LNCAP (cell line): ENCODE data around the gene COA8.
A peak's percentile ranks its signal among the peaks of the same experiment; 100 is the strongest.

Experiments
- TF ChIP-seq, protein P1 (sequence below): fragments of 450-650 bp; IDR thresholded peaks from 2 replicates; pipeline ENCODE4 v1.5.1; 2017; ENCODE audit warnings: mild to moderate bottlenecking

Gene COA8

DNA sequence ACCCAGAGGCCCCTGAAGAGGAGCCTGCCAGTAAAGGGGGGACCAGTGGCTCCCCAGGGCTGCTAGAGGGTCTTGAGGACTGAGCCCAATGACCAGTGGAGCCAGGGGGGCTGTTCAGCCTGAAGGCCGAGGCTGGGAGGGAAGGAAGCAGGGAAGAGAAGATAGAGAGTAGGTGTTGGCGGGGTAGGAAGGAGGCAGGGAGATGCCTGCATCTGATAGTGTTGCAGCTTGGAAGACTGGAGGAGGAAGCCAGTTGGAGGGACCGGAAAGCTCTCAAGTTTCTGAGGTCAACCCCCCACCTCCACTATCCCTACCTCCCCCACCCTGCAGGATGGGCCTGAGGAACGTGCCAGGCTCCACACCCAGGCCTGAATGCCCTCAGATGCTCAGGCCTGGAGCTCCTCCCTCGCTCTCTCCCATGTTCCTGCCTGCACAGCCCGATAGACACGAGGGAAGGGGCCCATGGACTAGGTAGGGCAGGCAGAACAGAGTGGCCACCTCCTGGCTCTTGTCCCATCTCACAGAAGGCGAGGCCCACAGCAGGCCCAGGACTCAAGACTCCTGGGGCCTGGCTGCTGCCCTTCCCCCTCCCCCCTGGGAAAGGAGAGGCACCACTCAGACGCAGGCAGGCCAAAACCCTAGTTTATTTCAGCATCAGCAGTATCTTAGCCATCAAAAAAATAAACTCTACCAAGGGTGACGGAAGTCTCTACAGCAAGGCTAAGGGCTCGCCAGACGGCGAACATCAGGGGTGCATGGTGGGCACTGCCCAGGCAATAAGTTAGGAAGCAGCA lies 43.5 kb upstream of the COA8 start:
- TF ChIP-seq, protein P1, sequence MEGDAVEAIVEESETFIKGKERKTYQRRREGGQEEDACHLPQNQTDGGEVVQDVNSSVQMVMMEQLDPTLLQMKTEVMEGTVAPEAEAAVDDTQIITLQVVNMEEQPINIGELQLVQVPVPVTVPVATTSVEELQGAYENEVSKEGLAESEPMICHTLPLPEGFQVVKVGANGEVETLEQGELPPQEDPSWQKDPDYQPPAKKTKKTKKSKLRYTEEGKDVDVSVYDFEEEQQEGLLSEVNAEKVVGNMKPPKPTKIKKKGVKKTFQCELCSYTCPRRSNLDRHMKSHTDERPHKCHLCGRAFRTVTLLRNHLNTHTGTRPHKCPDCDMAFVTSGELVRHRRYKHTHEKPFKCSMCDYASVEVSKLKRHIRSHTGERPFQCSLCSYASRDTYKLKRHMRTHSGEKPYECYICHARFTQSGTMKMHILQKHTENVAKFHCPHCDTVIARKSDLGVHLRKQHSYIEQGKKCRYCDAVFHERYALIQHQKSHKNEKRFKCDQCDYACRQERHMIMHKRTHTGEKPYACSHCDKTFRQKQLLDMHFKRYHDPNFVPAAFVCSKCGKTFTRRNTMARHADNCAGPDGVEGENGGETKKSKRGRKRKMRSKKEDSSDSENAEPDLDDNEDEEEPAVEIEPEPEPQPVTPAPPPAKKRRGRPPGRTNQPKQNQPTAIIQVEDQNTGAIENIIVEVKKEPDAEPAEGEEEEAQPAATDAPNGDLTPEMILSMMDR: no peak

DNA sequence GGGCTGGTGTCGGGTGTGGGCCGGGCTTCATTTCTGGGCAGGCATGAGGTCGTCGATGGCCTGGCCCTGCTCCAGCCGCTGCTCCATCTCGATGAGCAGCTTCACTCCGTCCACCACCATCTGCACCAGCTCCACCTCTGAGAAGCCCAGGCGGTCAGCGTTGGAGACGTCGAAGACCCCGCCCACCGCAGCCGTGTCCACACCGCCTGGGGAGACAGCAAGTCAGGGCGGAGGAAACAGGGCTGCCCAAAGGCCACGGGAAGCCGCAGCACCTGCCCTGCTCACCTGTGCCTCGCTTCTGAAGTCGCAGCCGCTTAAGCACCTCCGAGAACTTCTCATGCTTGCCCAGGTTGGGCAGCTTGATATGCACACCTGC lies 42.9 kb upstream of the COA8 start:
- TF ChIP-seq, protein P1: no peak

DNA sequence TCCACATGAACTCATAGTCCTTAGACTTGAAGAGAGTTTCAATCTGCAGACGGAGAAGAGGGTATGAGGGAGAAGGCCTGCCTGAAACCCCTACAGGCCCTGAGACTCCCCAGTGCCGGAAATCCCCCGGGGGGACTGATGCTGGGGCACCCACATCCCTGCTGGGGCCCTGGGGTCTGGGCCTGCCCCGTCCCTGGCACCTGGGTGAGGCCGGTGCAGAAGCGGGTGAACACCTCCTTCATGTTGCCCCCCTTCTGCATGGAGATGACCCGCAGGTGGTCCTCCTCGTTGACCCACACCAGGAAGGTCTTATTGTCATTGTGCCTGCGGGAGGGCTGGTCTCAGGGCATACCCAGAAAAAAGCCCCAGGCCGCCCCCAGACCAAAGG lies 42.5 kb upstream of the COA8 start:
- TF ChIP-seq, protein P1: no peak

DNA sequence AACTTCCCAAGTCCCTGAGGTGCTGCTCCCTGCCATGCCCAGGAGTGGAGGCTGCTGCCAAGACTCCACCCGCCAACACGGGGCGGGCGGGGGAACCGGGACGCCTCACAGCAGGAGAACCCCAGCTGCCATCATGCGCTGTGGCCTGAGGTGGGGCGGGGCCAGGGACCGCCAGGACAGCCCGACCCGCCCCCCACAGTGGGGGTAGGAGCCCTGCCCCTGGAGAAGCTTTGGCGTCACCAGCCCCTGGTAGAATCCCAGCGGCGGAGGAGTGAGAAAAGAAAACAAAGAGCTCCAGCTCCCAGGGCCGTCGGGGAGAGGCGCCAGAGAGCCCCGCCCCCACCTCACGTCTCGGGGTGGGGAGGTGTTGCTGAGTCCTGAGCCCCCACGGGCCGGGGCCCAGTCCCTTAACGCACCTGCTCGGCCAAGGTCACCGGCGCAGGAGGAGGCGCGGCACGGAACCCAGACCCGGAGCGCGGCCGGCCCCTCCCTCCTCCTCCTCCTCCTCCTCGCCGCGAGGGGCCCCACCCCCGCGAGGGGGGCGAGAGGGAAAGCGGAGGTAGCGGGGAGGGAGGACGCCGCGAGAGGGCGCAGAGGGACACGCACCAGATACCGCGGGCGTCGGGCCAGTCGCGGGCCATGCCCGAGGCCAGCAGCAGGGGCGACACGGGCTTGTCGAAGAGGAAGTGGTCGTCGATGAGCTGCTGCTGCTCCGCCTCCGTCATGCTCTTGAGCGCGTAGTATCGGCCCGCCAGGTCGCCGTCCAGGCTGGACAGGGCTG lies 41.9 kb upstream of the COA8 start:
- TF ChIP-seq, protein P1: peak; percentile 66

DNA sequence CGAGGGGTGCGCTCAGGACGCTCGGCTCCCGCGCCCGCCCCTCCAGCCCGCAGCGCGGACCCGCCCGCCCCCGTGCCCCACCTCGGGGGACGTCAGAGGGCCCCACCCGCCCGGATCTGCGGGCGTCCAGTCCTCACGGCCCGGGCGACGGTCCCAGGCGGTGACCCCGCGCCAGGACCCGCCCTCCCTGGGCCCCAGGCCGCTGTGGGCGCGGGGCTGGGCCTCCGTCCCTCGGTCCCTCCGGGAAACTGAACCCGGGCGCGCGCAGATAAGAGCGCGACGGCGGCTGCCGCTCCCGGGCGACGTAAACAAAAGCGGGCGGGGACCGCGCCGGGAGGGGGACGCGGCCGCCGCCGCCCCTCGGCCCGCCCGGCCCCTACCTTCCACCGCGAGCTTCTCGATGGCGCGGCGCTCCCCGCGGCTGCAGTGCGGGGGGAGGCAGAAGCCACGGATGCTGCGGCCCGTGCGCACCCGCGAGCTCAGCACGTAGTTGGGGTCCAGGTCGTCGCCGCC lies 41.3 kb upstream of the COA8 start:
- TF ChIP-seq, protein P1: no peak

DNA sequence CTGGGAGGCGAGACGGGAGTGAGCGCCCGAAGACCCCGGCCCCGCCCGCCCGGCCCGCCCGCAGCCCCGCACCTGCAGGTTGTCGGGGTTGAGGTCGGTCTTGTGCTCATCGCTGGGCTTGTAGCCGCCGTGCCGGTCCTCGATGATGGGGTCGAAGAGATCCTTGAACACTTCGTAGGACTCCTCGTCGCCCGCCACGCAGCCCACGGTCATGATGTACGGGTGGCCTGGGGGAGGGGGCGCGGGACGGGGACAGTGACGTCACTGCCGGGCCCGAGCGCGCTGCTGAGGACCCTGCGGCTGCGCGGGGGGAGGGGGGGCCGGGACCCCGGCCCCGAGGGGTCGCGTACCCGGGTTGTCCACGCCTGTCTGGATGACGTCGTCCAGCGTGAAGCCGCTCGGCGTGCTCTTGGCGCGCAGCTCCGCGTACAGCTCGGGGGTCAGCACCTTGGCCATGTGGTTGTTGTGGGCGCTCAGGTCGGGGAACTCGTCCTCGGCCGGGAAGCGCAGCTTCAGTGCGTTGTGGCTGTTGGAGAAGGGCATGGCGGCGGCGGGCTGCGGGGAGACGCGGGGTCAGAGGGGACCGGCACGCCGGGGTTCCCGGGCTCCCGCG lies 40.7 kb upstream of the COA8 start:
- TF ChIP-seq, protein P1: no peak
